G401.6 (cell line): ENCODE data around the gene ACTR10.
"Not testable (repeated sequence)": the region's sequence is repeated elsewhere in the genome, so short reads cannot be mapped to it uniquely, and the experiment has no call there.

ENCODE experiments used
- FAIRE-seq: peaks from 2 replicates; lab custom pipeline; 2012; peaks lifted over from hg19 to GRCh38; lab: Jason Lieb, UNC

The ACTR10 gene

DNA sequence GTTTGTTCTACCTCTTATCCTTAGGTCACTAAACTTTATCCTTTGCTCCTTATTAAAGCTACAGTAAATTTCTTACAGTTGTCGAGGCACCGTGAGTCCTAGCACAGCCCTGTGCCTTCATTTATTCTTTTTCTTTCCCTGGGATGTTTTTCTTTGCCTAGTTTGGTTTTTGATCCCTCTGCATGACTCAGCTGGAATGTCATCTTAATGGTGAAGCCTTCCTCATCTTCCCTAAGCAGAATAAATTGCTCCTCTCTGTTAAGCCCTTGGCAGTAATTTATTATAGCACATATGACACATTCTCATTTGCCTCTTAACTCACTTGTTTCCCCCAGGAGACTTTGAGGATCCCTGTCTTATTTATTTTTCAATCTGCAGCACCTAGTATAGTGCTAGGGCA lies 16.6 kb downstream of the ACTR10 start:
- FAIRE-seq, result no peak

DNA sequence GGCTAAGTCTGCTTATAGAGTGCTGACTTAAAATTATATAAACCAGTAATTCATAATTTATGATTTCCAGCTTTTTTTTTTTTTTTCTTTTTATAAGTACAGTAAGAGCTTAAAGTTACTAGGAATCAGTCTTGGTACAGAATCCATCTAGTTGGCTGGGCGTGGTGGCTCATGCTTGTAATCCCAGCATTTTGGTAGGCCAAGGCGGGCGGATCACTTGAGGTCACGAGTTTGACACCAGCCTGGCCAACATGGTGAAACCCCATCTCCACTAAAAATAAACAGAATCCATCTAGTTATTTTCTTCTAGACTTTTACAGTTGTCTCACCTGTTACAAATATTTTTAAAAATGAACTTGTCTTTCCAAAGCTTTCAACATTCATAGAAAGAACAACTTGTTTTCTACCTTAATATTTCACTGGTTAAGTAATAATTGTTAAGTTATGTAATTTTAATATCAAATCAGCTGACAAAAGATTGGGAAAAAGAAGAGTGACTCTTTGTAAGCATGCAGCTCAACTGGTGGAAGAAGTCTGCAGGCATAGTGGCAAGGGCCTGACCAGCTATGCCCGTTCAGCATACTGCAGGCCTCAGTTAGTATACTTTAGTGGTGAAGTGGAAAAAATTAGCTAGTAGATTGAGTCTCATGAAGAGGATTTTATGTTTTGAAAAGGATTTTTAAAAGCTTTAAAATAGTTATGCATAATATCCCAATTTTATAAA lies 27.3 kb downstream of the ACTR10 start:
- FAIRE-seq, result no peak

DNA sequence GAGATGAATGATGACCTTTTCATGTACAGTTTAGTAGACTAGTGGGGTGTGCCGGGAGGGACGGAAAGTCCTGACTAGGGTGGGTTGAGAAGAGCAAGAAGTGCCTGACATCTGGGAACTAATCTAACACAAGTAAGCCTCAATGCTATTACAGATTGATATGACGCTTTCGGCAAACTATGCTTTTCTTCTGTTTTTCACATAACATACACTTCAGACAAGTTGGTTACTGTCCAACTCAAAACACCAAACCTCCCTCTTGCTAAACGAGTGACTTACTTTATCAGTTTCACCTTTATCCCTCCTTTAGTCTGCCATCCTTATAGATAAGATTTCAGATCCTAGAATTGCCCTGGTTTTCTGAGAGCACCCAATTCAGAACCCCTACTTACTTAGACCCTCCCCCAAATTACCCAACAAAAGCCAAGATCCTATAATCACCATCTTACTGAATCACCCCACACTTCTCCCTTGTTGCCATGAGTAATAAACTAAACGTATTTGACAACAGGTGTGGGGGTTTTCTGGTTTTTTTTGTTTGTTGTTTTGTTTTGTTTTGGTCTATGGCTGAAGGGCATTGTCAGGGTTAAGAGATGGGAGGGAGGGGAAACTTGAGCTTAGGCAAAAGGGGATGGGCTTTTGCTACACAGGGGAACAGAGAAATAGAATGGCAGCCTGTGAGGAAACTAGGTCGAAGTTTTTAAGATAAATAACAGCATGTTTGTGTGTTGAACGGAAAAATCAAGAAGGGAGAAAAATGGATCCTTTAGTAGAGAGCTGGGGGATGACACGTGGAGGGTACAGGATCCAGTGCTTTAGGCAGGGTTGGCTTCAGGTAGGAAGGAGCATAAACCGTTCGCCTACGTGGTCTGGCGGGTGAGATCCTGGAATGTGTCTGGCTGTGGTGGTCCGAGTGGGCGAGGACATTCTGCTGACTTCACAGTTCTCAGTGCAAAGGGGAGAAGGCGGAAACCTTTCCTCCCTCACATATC lies 38.6 kb downstream of the ACTR10 start:
- FAIRE-seq, result no peak

DNA sequence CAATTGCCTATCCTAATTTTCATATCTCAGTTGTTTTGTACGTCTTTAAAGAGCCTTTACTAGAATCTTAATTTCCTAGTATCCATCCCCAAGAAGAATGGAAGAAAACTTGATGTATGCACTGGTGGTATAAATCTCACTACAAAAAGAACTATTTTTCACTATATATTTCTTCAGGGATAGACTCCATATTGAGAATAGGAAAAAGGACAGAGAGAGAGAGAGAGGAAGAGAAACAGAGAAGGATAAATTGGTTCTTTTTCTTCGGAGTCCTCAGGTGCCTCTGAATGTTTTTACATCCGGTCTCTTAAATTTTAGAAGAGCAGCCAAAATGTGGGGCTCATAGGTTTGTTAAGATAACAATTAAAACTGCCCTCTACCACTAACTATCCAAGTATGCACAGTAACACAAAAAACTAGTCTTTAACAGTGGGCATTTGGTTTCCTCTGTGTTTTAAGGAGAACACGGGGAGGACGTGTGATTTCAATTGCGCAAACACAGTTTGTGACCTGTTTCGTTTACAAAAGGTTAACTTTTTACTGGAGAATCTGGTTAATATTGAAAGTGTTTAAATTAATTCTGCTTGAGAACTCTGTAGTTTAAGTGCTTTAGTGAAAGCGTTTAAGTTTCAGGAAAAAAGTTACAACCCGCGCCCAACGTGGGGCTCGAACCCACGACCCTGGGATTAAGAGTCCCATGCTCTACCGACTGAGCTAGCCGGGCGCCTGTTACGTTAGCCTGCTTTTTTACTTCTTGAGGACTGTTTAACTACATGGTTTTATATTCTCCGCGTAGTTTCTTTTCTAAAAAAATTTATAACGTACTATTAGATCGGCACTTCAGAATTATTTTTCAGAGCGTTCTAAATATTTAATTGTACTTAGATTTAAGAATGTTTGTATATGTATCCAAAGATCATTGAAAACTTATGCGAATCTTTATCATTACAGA lies 39.6 kb downstream of the ACTR10 start:
- FAIRE-seq, result peak; percentile 72

DNA sequence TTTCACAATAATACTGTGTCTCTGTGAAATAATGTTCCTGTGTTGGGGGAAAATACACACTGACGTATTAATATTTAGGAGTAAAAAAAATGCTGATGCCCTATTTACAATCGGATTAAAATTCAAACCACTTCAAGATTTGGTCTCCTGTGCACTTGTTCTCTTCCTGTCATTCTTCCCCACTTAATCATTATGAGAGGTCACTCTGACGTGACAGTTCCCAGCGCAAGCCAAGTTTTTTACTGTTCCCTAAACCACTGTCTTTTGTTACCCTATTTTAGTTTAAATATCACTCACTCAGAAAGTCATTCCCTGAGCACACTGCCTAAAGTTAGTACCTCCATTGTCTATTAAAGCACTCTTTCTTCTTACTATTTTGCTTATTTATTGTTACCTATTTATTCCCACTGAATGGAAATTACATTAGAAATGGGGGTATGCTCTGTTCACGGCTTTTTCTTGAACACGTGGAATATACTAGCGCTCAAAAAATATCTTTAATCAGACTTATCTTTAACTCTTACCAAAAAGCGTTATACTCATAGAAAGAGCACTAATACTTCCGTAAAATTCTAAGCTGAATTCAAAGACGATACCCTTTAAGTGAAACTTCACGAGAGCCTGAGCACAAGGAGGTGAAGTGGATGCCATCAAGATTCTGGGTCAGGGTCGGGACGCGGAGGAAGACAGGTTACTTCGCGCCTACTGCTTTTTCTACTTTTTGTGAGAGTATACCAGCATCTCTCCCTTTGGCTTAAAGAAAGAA lies 44.0 kb downstream of the ACTR10 start:
- no peak for FAIRE-seq

DNA sequence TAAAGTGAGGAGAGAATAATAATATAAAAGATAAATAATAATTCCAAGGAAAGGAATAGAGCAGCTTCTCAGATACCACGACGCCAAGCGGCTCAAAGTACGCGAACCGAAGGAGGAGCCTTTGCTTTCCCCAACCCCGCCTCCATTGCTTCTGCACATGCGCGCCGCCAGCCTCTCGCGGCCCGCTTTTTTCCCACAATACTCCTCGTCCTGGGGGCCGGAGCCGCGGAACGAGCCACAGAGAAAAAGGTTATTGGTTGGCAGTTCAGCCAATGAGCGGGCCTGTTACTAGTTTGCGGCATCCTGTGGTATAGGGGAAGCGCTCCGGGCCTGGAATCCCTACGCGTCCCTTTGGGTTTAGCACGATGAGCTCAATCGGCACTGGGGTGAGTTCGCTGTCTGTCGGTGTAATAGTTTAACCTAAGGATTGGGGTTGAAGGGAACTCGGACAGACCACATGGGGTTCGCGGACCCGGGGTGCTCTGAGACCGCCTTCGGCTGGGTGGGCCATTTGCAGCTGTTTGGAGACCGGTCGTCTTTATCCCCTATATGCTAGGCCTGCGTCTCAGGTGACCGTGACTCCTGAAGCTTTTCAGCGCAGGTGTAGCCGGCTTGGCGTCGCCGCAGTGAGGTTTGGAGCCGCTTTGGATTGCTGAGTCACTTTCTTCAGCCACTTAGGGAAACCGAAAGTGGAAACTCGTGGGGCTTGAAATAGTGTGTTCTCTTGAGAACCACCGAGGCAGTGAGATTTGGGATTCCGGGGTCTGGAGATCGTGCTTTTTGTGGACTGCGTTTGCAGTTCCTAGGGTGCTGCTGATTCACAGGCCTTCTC lies 44.8 kb downstream of the ACTR10 start, which contains the start of gene PSMA3:
Gene PSMA3, plus strand, starts transcription at position 288 of the 832 bp plus-strand sequence. Its CDS starts 78 bp downstream, at position 366.
- FAIRE-seq, result peak; percentile 98

DNA sequence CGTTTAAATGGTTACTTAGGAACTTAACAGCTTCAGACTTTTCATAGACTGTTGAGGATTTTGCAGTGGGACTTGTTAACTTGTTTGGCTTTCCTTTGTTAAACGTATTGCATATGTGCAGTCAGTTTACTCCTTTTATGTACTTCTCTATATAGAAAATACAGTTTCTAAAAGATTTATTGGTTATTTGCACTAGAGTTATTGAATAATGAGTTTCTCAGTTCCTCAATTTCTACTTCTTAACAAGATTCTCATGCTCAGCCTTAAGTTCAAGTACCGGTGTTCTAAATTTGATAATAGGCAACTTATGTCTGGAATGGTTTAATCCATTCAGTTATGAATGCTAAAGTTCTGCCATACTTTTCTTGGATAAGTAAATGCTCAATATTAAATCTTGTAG lies 45.6 kb downstream of the ACTR10 start:
- FAIRE-seq, result no peak

DNA sequence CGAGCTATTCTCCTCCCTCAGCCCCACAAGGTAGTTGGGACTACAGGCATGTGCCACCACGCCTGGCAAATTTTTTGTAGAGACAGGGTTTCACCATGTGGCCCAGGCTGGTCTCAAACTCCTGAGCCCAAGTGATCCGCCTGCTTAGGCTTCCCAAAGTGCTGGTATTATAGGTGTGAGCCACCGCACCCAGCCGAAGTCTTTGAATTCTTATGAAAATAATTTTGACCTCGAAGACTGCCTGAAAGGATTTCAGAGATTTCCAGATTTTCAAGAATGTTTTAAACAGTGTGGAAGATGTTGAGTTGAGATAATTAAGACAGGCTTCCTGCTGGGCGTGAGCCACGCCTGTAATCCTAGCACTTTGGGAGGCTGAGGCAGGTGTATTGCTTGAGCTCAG lies 49.7 kb downstream of the ACTR10 start:
- no peak for FAIRE-seq

DNA sequence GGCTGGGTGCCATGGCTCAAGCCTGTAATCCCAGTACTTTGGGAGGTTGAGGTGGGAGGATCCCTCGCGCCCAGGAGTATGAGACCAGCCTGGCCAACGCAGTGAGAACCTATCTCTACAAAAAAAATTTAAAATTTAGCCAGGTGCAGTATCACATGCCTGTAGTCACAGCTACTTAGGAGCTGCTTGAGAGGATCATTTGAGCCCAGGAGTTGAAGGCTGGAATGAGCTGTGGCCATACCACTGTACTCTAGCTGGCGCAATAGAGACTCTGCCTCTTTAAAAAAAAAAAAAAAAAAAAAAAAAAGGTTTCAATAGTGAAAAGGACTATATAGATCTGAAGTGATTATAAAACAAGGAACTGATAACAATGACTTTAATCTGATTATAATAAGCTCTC lies 58.2 kb downstream of the ACTR10 start:
- FAIRE-seq, result no peak

DNA sequence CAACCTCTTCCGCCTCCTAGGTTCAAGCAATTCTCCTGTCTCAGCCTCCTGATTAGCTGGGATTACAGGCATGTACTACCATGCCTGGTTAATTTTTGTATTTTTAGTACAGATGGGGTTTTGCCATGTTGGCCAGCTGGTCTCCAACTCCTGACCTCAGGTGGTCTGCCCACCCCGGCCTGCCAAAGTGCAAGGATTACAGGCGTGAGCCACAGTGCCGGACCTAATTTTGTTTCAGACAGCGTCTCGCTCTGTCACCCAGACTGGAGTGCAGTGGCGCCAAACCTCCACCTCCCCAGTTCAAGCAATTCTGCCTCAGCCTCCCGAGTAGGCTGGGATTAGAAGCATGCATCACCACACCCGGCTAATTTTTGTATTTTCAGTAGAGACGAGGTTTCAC lies 62.1 kb downstream of the ACTR10 start:
- FAIRE-seq, result not testable (repeated sequence)

DNA sequence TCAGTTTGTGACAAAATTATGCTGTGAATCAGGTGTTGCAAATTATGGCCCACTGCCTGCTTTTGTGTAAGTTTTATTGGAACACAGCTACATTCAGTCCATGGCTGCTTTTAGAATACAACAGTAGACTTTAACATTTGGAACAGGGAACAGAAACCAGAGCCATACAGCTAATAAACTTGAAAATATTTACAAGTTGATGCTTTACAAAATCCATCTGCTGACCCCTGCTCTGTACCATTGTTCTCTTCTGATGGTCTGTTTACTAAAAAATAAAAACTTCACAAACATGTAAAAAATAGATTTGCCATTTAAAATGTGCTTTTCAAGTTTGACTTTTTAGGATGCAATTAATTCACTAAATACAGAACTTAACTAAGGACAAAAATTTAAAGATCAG lies 65.5 kb downstream of the ACTR10 start:
- FAIRE-seq, result peak; percentile 37

DNA sequence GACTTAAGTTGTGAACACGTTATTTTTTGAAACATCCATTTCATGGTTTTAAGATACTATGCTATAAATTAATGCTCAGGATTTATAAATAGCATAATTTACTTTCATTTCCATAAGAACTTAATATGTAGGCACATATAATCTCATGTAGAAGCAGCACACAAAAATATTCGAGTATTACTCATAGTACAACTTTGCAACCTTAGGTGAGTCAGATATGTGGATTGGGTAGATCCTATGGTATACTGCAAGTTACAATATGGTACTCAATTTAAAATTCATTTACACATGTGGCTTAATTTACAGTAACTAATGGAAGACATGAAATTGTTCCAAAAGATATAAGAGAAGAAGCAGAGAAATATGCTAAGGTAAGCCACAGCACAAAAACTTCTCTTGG lies 70.7 kb downstream of the ACTR10 start:
- peak; percentile 58 for FAIRE-seq

DNA sequence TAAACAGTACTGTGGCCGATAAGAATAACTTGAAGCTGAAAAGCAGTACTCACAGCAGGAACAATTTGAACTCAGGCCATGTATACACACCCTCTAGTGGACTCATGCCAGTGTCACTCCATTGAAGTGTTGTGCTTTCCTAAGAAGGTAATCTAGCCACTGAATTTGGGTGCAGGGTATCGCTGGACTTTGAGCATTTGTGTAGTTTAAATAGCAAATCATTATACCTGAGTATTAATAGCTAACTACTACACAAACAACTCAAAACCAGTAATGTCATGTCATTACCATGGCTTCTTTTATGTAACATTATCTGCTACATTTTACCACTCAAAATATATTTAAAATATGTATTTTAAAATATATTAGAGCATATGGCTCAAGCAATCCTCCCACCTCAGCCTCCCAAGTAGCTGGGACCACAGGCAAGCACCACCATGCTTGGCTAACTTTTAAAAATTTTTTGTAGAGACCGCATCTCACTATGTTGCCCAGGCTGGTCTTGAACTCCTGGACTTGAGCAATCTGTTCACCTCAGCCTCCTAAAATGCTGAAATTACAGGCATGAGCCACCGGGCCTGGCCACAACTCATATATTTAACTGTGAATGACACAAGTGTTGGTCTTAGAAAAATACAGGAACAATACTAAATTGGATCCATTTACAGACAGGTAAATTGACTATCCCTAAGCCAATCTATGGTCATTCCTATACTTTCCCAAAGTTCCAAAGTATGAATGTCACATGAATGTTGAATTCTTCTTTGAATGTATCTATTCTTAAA lies 72.8 kb downstream of the ACTR10 start:
- FAIRE-seq, result no peak

DNA sequence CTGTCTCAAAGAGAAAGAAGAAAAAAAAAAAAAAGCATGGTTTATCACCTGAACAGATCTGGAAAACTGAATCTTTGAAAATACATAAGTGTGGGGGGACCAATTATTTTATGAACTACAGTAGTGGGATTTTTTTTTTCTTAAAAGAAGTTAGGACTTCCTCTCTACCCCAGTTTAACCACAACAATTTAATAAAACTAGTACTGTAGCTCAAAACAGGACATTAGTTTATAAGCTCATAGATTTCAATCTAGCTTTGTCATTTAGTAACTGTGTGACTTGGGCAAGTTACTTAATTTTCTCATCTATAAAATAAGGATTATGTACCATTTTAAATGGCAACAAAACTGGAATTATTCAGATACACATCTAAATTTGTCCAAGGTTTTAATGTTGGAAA lies 74.9 kb downstream of the ACTR10 start:
- FAIRE-seq, result peak; percentile 40

DNA sequence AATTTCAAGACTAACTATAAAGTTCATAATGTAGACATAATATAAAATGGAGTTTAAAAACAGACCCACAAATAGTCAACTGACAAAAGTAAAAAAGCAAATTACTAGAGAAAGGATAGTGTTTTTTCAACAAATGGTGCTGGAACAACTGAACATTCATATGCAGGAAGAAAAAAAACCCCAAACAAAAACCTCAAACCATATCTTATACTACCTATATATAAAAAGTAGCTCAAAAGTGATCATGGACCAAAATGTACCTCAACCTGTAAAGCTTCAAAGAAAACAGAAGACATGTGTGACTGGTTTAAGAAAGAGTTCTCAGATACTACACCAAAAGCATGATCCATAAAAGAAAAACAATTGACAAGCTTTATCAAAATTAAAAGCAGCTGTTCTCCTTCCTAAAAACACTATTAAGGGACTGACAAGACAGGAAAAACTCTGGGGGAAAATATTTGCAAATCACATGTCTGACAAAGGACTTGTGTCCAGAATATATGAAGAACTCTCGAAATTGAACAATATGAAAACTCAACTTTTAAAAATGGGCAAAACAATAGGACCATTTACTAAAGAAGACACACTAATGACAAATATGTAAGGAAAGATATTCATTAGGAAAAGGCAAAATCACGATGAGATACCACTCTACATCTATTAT lies 75.7 kb downstream of the ACTR10 start:
- FAIRE-seq, result peak; percentile 39

DNA sequence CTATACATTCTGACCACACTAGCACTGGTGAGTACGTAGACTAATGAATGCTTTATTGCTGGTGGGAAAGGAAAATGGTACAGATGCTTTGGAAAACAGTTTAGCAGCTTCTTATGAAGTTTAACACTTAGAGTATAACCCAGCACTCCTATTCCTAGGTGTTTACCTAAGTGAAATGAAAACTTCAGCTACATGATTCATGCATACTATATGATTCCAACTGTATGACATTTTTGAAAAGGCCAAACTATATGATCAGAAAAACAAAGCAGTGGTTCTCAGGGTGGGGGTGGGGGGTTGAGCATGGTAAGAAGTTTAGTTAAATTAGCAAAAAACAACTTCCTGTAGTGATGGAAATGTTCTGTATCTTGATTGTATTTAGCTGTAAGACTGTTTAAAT lies 76.3 kb downstream of the ACTR10 start:
- peak; percentile 55 for FAIRE-seq

DNA sequence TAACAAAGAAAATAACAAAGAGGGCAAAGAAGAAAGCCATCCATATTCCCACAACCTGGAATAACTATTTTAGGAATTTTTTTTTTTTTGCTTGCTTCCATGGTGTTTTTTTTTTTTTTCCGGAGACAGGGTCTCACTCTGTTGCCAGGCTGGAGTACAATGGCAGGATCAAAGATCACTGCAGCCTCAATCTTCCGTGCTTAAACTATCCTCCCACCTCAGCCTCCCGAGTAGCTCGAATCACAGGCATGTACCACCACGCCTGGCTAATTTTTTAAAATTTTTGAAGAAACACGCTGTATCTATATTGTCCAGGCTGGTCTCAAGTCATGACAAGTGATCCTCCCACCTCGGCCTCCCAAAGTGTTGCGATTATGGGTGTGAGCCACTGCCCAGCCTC lies 78.2 kb downstream of the ACTR10 start:
- no peak for FAIRE-seq

DNA sequence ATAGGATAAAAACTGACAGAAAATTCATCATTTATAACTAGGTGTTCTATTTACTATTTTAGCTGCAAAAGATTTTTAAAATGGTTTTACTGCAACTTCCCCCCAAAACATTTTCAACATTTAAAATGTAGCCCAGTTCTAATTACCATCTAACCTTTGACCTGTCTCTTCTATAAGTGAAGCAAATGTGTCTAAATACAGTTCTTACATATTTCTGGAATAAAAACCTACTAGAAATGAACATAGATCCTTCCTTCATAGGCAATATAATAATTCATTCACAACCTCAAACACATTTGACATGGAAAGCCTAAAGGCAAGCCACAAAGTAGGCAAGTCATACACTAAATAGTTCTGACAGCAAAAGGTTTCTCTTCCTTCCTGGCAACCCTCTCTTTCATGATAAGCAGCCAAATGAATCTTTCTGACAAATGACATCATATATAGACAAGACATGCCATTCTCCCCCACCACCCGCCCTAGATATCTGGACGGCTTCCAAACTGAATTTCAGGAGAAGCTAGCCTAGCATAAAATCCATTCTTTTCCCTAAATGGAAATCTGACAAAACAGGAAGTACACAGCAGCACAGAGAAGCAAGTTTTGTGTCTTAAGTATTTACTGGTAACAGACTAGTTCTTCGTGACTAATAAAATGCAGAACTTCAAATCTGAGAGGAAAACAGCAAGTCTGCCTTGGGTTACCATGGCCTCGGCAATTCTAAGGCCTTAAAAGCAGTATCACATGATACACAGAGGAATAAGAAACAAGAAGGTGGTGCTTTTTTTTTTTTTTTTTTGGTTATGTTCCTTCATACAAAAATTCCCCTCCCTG lies 81.2 kb downstream of the ACTR10 start:
- no peak for FAIRE-seq
